ENCODE data around the gene HOXA4. TPM values are rescaled to one million over a fixed set of nuclear protein-coding genes. Genes with fewer than 3 reads are reported as not detected.

Gene HOXA4
- total and polyA plus RNA-seq, 2 donors (not counting 1 experiment from before 2014, with no cell fraction given), result 0.33 to 3.6 TPM

GRCh38 chr7:27134392-27134791 is 3.8 kb upstream of the HOXA4 start:
- H3K27ac ChIP-seq (ENCODE audit: insufficient read depth, low read length), result peak overlapping the region; percentile 9
- no peaks in the 10 kb centered on the region for H3K27me3 ChIP-seq (ENCODE audit: control insufficient read depth, insufficient read depth, low read length)
- H3K9me3 ChIP-seq (ENCODE audit: control insufficient read depth, insufficient read depth, low read depth, low read length), result no peaks in the 10 kb centered on the region
- no peak for TF ChIP-seq EZH2 (IDR thresholded peaks at IDR 0.05; ENCODE audit: low read length, missing control alignments)
- no peak for TF ChIP-seq CTCF (conservative IDR thresholded peaks at IDR 0.05 in 1 of 2, IDR thresholded peaks at IDR 0.05 in 1 of 2; ENCODE audit: low read depth in 1 of 2, low read length in 2 of 2)
- no peak overlapping the region for H2AFZ ChIP-seq (ENCODE audit: low read length)
- peaks cover 41% of the 10 kb centered on the region for H3K79me2 ChIP-seq (ENCODE audit: control insufficient read depth, insufficient read depth, low read length)
- H4K20me1 ChIP-seq (ENCODE audit: control insufficient read depth, extremely low read depth, insufficient read depth, low read length), result no peaks in the 10 kb centered on the region
- H3K36me3 ChIP-seq (ENCODE audit: control insufficient read depth, insufficient read depth, low read length), result no peaks in the 10 kb centered on the region
- DNase-seq (ENCODE audit: low read depth in 2 of 2), result peak; percentile 95 to 98
- no peak overlapping the region for H3K4me2 ChIP-seq (ENCODE audit: extremely low read depth, insufficient read depth, low read length)
- no peak overlapping the region for H3K9ac ChIP-seq (ENCODE audit: insufficient read depth, low read length)
- no peak overlapping the region for H3K4me3 ChIP-seq (replicated peaks in 1 of 4; ENCODE audit: control extremely low read depth in 1 of 4, insufficient read depth in 1 of 4, low read depth in 3 of 4, low read length in 4 of 4)
- H3K4me1 ChIP-seq (ENCODE audit: control insufficient read depth, extremely low read depth, insufficient read depth, low read length), result peaks cover 31% of the 10 kb centered on the region

- H3K4me1 ChIP-seq (ENCODE audit: control insufficient read depth, extremely low read depth, insufficient read depth, low read length), result peaks cover 31% of the 10 kb centered on the region
- H3K9me3 ChIP-seq (ENCODE audit: control insufficient read depth, insufficient read depth, low read depth, low read length), result no peaks in the 10 kb centered on the region
- TF ChIP-seq EZH2 (IDR thresholded peaks at IDR 0.05; ENCODE audit: low read length, missing control alignments), result no peak
- no peak for TF ChIP-seq CTCF (conservative IDR thresholded peaks at IDR 0.05 in 1 of 2, IDR thresholded peaks at IDR 0.05 in 1 of 2; ENCODE audit: low read depth in 1 of 2, low read length in 2 of 2)
- H4K20me1 ChIP-seq (ENCODE audit: control insufficient read depth, extremely low read depth, insufficient read depth, low read length), result no peaks in the 10 kb centered on the region
- peak overlapping the region; percentile 9 for H3K27ac ChIP-seq (ENCODE audit: insufficient read depth, low read length)
- H3K36me3 ChIP-seq (ENCODE audit: control insufficient read depth, insufficient read depth, low read length), result no peaks in the 10 kb centered on the region
- no peak overlapping the region for H3K4me3 ChIP-seq (replicated peaks in 1 of 4; ENCODE audit: control extremely low read depth in 1 of 4, insufficient read depth in 1 of 4, low read depth in 3 of 4, low read length in 4 of 4)
- peak in 1 of 2 donors; percentile 25 for DNase-seq (ENCODE audit: low read depth in 2 of 2)
- no peak overlapping the region for H3K9ac ChIP-seq (ENCODE audit: insufficient read depth, low read length)
- H3K27me3 ChIP-seq (ENCODE audit: control insufficient read depth, insufficient read depth, low read length), result no peaks in the 10 kb centered on the region
- peak overlapping the region; percentile 19 for H3K4me2 ChIP-seq (ENCODE audit: extremely low read depth, insufficient read depth, low read length)
- H3K79me2 ChIP-seq (ENCODE audit: control insufficient read depth, insufficient read depth, low read length), result peaks cover 39% of the 10 kb centered on the region
- no peak overlapping the region for H2AFZ ChIP-seq (ENCODE audit: low read length)
Observed at GRCh38 chr7:27133409-27134231, 3.1 kb upstream of the HOXA4 start.

DNA sequence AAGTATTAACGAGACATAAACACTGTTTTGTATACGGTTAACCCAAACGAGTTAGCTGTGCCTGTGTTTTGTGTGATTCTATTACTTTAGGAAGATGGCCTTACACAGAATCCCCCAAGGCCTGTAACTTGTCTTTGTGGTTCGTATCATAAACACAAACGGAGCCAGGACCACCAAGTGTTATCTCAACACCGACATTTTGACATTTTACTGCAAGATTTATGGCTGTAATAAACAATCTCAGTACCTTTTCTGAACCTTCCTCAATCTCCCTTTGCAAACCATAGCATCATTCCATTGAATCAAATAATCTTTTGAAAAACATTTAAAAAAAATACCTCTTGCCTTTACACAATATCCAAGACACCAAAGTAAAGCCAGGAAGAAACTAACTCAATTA is 2.4 kb upstream of the HOXA4 start:
- no peaks in the 10 kb centered on the region for H3K27me3 ChIP-seq (ENCODE audit: control insufficient read depth, insufficient read depth, low read length)
- peaks cover 37% of the 10 kb centered on the region for H3K79me2 ChIP-seq (ENCODE audit: control insufficient read depth, insufficient read depth, low read length)
- no peak overlapping the region for H3K27ac ChIP-seq (ENCODE audit: insufficient read depth, low read length)
- no peaks in the 10 kb centered on the region for H4K20me1 ChIP-seq (ENCODE audit: control insufficient read depth, extremely low read depth, insufficient read depth, low read length)
- H3K4me2 ChIP-seq (ENCODE audit: extremely low read depth, insufficient read depth, low read length), result no peak overlapping the region
- TF ChIP-seq CTCF (conservative IDR thresholded peaks at IDR 0.05 in 1 of 2, IDR thresholded peaks at IDR 0.05 in 1 of 2; ENCODE audit: low read depth in 1 of 2, low read length in 2 of 2) (no peak), EZH2 (IDR thresholded peaks at IDR 0.05; ENCODE audit: low read length, missing control alignments) (no peak)
- no peak overlapping the region for H3K4me3 ChIP-seq (replicated peaks in 1 of 4; ENCODE audit: control extremely low read depth in 1 of 4, insufficient read depth in 1 of 4, low read depth in 3 of 4, low read length in 4 of 4)
- DNase-seq (ENCODE audit: low read depth in 2 of 2), result no peak
- no peaks in the 10 kb centered on the region for H3K36me3 ChIP-seq (ENCODE audit: control insufficient read depth, insufficient read depth, low read length)
- no peaks in the 10 kb centered on the region for H3K9me3 ChIP-seq (ENCODE audit: control insufficient read depth, insufficient read depth, low read depth, low read length)
- H3K4me1 ChIP-seq (ENCODE audit: control insufficient read depth, extremely low read depth, insufficient read depth, low read length), result peaks cover 31% of the 10 kb centered on the region
- H2AFZ ChIP-seq (ENCODE audit: low read length), result no peak overlapping the region
- H3K9ac ChIP-seq (ENCODE audit: insufficient read depth, low read length), result no peak overlapping the region

Measured in fibroblast of lung (primary cell).